ENCODE data around the gene INSIG2. TPM values are rescaled to one million over a fixed set of nuclear protein-coding genes. Genes with fewer than 3 reads are reported as not detected.
A peak's percentile ranks its signal among the peaks of the same experiment; 100 is the strongest.

INSIG2 gene
- total RNA-seq, 8 experiments from 2014 or later = 5.0 to 28.9 (median 15.2) TPM

DNA sequence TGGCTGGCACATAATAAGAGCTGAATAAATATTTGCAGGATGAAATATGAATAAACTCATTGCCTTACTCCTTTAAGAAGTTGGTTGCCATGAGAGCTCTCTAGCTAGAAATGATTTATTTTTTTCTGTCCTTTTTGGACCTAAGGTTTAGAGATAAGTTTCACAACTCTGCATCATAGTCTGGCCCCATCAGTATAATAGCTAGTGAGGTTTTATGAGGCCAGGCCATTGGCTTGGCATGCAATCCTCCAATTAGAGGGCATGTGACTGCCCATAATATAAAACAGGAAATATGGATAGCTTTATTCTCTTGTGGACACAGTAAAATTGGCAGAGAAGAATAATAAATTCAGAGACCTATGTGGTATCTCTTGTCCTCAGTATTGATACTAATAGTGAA is 26.2 kb upstream of the INSIG2 start:
- Histone ChIP-seq H3K4me3 (no peak overlapping the region), H3K4me1 (replicated peaks in 1 of 2) (peaks cover 6 to 25% of the 10 kb centered on the region in 2 donors), H3K27ac (no peak overlapping the region)
- in situ Hi-C loops (cut with MboI; ENCODE audit: low pct_unique_long_range_greater_than_20kb in 2 of 9, low sequenced_read_pairs in 9 of 9, unreplicated experiment in 9 of 9) = no loop called here
- no peak for ATAC-seq (replicated peaks in 6 of 8)

DNA sequence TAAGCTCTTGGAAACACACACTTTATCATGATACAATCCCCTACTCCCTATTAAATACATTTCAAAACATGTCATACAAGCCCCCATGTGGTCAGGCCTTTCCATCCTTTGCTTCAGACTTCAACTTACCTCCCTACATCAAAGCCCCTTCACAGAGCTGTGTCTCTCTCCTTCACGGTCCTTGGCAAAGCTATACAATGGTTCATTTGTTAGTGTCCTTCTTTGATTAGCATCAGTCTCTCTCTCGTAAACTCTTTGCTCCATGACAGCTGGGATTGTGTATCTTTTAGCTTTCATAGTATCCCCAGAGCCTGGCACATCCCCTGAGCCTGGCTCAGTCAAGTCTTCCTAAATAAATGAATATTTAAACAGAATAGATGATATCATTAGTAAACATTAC is 25.6 kb upstream of the INSIG2 start:
- ATAC-seq (replicated peaks in 6 of 8) = no peak
- 0 to 61% (median 39%) methylated on average over 1 to 2 of the region's 2 CpGs; no CpG with 5 or more reads in 3 of the 10 experiments for WGBS, 10 experiments

DNA sequence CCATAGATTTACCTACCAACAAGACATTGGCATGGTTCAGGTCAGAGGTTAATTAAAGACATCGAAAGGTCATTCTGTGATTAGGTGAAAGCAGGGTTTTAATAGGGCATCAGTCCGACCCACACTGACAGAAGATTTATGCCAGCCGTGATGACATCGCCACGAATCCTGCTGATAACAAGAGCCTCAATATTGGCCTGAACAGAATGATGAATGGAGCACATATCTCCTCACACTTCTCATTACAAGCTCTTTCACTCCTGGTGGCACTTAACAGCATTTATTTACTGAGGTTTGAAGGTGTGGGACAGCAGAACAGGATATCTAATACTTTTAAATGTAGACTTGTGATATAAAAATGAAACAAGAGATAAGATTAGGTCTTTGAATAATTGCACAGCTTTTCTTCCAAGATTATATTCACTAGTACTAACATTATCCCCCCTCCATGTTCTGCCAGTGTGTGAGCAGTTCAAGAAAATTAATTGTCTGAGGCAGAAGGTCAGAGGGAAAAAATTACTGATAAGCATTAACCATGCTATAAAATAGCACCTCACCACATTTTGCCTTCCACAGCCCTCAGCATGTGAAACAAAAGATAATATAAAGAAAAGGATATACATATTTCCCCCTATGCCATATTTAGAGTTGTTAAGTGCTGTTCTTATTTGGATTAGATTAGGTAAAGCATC is 23.1 kb upstream of the INSIG2 start:
- in situ Hi-C loops (cut with MboI; ENCODE audit: low pct_unique_long_range_greater_than_20kb in 2 of 9, low sequenced_read_pairs in 9 of 9, unreplicated experiment in 9 of 9) = no loop called here
- Histone ChIP-seq H3K4me1 (replicated peaks in 1 of 2) (peaks cover 6 to 25% of the 10 kb centered on the region in 2 donors), H3K4me3 (no peak overlapping the region)

More for the DNA sequence above, 25.6 kb upstream of the INSIG2 start:
- Histone ChIP-seq H3K4me3 (no peak overlapping the region), H3K4me1 (replicated peaks in 1 of 2) (peaks cover 6 to 25% of the 10 kb centered on the region in 2 donors), H3K27ac (no peak overlapping the region)
- in situ Hi-C loops (cut with MboI; ENCODE audit: low pct_unique_long_range_greater_than_20kb in 2 of 9, low sequenced_read_pairs in 9 of 9, unreplicated experiment in 9 of 9) = no loop called here

DNA sequence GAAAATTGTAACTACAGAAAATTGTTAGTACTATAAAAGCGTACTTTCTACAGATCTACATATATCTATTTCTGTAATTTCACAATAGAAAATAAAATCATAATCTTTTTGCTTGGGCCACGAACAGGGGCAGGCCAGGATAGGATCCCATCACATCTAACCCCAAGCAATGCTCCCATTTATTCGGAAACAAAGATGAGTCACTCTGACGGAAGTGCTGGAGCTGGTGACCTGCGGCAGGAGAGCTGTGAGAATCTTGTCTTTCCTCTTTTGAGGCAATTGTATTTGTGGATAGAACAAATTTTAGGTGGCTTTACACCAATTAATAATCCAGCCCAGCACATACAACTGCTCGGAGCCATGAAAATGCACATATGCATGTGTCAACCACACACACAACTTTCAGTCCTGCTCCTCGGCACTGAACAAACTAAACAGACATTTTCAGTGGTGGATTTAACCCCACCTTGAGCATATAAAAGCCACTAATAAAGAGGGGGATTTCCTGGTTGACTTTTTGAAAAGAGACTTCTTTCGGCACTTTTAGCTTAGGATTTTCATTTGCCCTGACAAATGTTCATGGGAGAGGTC is 22.3 kb upstream of the INSIG2 start:
- Histone ChIP-seq H3K4me3 (no peak overlapping the region), H3K4me1 (replicated peaks in 1 of 2) (peaks cover 6 to 25% of the 10 kb centered on the region in 2 donors), H3K27ac (no peak overlapping the region)
- ATAC-seq (replicated peaks in 6 of 8) = peak in 4 of 8 experiments; percentile 25 to 96 (median 90)
- in situ Hi-C loops (cut with MboI; ENCODE audit: low pct_unique_long_range_greater_than_20kb in 2 of 9, low sequenced_read_pairs in 9 of 9, unreplicated experiment in 9 of 9) = no loop called here
- WGBS, 10 experiments = 0 to 100% (median 73%) methylated on average over 1 to 6 of the region's 8 CpGs

More for the DNA sequence above, 23.1 kb upstream of the INSIG2 start:
- ATAC-seq (replicated peaks in 6 of 8) = peak in 5 of 8 experiments; percentile 48 to 78 (median 62)
- no peak overlapping the region for H3K27ac ChIP-seq
- 37 to 80% (median 64%) methylated on average over 1 to 5 of the region's 5 CpGs; no CpG with 5 or more reads in 2 of the 10 experiments for WGBS, 10 experiments

DNA sequence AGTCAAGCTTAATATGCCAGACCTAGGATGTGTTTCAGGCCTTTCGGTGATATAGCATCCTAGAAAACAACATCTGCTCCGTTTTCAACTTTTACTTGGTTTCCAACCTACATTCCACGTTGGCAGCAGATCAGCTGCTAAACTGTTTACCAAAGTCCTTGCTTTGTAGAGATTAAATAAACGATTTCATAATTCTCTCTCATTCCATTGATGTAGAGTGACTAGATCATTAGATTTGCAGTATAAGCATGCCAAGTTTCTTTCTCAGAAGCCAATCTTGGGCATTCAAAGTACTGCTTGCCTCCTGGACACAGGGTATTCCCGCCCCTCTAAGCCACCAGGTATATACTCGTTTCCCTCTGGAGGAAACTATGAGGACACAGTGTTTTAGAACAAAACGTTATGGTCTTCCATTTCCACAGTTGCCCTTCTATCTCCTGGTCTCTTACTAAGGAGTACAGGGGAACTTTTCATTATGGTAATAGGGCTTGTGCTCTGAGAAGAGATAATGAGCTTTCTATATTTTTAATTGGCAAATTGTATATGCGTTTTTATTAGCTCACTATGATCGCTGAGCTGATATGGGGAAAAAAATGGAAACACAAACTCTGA is 10.5 kb upstream of the INSIG2 start:
- ATAC-seq (replicated peaks in 6 of 8) = no peak
- 30 to 100% (median 81%) methylated on average over 2 to 8 of the region's 9 CpGs for WGBS, 10 experiments

DNA sequence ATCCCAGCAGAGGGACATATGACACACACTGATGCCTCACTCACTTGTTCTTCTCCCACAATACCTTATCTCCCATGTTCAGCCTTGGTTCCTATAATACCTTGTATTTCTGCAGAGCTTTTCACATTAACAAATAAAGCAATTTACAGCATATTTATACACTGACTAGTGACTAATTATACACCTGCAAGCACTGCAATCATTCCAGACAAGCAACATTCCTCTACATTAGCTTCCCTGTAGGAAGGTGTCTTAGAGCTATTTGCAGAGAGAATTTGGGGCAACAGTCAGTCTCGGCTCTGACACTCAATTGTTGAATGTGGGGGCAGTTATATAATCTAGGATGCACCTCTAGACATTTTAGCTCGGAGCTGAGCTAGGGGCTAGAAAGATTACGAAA is 9.5 kb upstream of the INSIG2 start:
- no peak overlapping the region for H3K27ac ChIP-seq
- WGBS, 10 experiments = 0 to 100% (median 40%) methylated on average over 1 of the region's 3 CpGs; no CpG with 5 or more reads in 3 of the 10 experiments
- no peak overlapping the region for H3K4me3 ChIP-seq
- in situ Hi-C loops (cut with MboI; ENCODE audit: low pct_unique_long_range_greater_than_20kb in 2 of 9, low sequenced_read_pairs in 9 of 9, unreplicated experiment in 9 of 9) = no loop called here
- peaks cover 0 to 8% of the 10 kb centered on the region in 2 donors for H3K4me1 ChIP-seq (replicated peaks in 1 of 2)
- no peak for ATAC-seq (replicated peaks in 6 of 8)

More for the DNA sequence above, 10.5 kb upstream of the INSIG2 start:
- in situ Hi-C loops (cut with MboI; ENCODE audit: low pct_unique_long_range_greater_than_20kb in 2 of 9, low sequenced_read_pairs in 9 of 9, unreplicated experiment in 9 of 9) = no loop called here
- H3K4me3 ChIP-seq = no peak overlapping the region
- no peak overlapping the region for H3K27ac ChIP-seq
- H3K4me1 ChIP-seq (replicated peaks in 1 of 2) = peaks cover 0 to 12% of the 10 kb centered on the region in 2 donors

DNA sequence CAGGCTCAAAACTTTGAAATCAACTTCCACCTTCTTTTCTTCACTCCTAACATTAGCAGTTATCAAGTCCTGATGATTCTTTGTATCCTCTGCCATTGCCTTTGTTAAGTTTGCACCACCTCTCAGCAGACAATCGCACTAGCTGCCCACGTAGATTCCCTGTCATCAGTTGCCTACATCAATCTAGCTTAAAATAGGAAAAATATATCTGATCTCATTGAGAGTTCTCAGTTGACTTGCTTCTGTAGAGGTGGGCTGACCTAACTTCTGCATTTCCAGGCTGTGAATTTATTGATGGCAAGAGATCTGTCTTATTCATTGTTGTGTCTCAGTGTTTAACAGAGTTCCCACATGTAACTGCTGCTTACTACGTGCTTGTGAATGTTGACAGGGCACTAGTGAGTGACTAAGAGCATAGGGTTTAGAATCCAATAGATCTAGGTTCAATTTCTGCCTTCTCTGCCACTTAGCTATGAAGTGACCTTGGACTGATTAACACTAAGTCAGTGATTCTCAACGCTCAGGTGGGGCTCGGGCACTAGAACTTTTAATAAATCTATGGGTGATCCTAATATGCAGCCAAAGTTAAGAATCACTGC is 3.7 kb upstream of the INSIG2 start:
- in situ Hi-C loops (cut with MboI; ENCODE audit: low pct_unique_long_range_greater_than_20kb in 2 of 9, low sequenced_read_pairs in 9 of 9, unreplicated experiment in 9 of 9) = no loop called here
- no peak overlapping the region for H3K4me3 ChIP-seq
- ATAC-seq (replicated peaks in 6 of 8) = no peak
- WGBS, 10 experiments = 75 to 100% (median 85%) methylated on average over 1 to 5 of the region's 5 CpGs; no CpG with 5 or more reads in 1 of the 10 experiments
- no peak overlapping the region for H3K27ac ChIP-seq
- peaks cover 3 to 7% of the 10 kb centered on the region in 2 donors for H3K4me1 ChIP-seq (replicated peaks in 1 of 2)

DNA sequence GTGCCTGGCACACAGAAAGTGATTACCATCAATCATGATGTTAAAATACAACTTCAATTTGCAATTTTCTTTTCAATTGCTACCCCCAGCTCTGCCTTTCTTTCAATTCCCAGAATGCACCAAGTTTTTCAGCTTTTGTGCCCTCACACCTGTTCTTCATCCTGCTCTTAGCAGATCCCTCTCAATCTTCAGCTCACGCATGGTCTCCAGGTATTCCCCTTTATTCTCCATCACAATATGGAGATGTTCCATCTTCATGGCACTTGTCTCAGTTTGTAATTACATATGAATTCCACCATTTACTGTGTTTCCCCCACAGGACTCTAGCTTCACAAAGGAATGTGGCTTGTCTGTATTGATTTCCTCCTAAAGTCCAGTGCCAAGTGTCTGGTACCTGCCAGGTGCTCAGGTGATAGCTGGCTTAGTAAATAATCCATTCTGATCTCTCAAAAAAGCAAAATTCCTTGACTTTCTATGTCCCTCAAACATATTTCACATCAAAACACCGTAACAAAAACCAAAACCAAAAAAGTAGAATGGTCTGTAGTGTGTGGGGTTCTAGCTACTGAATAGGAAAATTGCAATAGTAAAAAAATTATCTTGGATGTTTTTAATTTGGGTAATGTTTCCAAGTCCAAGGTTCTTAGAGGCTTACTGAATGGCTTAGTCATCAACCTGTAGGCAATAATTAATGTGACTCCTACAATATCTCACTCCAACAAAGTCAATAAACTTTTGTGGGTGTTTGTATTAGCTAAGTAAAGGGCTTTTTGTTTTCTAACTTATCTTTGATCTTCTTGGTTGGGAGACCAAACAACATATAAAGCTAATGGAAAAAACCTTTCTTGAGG is 2.9 kb upstream of the INSIG2 start:
- Histone ChIP-seq H3K27ac (no peak overlapping the region), H3K4me1 (replicated peaks in 1 of 2) (peaks cover 7% of the 10 kb centered on the region in 2 donors), H3K4me3 (no peak overlapping the region)
- in situ Hi-C loops (cut with MboI; ENCODE audit: low pct_unique_long_range_greater_than_20kb in 2 of 9, low sequenced_read_pairs in 9 of 9, unreplicated experiment in 9 of 9) = no loop called here
- no peak for ATAC-seq (replicated peaks in 6 of 8)
- WGBS, 10 experiments = 17 to 100% (median 85%) methylated on average over 1 to 2 of the region's 2 CpGs

DNA sequence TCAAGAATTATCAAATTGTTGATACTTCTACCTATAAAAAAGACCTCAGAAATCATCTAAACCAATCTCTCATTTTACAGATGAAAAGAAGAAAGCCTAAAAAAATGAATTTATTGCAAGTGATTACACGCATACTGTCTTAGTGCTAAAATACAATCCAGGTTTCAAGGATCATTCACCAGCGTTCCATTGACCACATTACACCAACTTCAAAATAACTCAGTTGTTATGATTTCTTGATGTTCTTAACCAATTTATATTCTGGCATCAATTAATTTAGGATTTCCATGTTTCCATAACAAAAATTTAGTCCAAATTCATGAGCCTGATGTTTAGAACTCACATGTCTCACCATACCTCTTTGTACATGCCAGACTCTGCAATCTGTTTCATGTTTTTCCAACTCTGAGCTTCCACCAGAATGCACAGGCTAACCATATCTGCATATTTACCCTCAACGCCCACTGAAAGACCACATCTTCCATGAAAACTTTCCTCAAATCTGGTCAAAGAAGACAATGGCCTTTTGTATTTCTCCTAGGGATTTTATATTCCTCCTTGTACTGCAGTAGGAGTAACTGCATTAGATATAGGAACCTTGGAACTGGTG is 2.1 kb upstream of the INSIG2 start:
- 68 to 100% (median 97%) methylated on average over 1 to 3 of the region's 3 CpGs; no CpG with 5 or more reads in 1 of the 10 experiments for WGBS, 10 experiments
- no peak for ATAC-seq (replicated peaks in 6 of 8)

DNA sequence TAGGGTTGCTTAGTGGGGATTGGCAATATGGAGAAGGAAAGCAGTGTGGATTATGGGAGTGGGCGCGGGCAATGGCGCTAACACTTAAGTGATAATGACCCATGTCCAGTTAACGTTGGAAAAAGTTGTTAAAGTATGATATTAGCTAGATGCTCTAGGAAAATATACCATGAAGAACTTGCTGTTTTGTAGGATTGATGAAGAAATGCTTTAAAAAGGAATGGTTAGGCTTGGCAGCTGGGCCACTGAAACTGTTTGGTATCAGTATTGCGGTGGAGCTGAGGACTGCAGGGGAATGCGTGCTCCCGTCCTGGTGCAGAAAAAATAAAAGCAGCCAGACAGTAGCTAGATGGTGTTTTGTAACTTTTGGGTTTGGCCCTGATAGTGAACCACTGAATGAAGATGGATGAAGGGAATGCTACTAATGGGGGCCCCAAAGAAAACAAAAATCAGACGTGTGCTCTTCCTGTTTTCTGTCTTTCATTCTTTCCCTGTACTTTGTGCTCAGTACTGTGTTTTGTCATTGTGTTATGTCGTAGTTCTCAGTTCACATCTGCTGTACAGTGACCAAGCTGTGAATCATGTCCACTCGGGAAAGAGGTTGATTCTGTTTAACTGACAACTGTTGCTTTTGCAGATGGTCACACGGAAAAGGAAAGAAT is 999 bp downstream of the INSIG2 start:
- 0 to 16% (median 4%) methylated on average over 2 to 11 of the region's 11 CpGs; no CpG with 5 or more reads in 1 of the 10 experiments for WGBS, 10 experiments
- Histone ChIP-seq H3K27ac (peak overlapping the region; percentile 60 to 92), H3K4me3 (peak overlapping the region; percentile 73 to 83 (median 80)), H3K4me1 (replicated peaks in 1 of 2) (peaks cover 15 to 19% of the 10 kb centered on the region in 2 donors)
- in situ Hi-C loops (cut with MboI; ENCODE audit: low pct_unique_long_range_greater_than_20kb in 2 of 9, low sequenced_read_pairs in 9 of 9, unreplicated experiment in 9 of 9) = no loop called here
- peak in 3 of 8 experiments; percentile 22 to 46 (median 36) for ATAC-seq (replicated peaks in 6 of 8)

More for the DNA sequence above, 2.1 kb upstream of the INSIG2 start:
- in situ Hi-C loops (cut with MboI; ENCODE audit: low pct_unique_long_range_greater_than_20kb in 2 of 9, low sequenced_read_pairs in 9 of 9, unreplicated experiment in 9 of 9) = no loop called here
- no peak overlapping the region for H3K27ac ChIP-seq
- no peak overlapping the region for H3K4me3 ChIP-seq
- peaks cover 12 to 15% of the 10 kb centered on the region in 2 donors for H3K4me1 ChIP-seq (replicated peaks in 1 of 2)

DNA sequence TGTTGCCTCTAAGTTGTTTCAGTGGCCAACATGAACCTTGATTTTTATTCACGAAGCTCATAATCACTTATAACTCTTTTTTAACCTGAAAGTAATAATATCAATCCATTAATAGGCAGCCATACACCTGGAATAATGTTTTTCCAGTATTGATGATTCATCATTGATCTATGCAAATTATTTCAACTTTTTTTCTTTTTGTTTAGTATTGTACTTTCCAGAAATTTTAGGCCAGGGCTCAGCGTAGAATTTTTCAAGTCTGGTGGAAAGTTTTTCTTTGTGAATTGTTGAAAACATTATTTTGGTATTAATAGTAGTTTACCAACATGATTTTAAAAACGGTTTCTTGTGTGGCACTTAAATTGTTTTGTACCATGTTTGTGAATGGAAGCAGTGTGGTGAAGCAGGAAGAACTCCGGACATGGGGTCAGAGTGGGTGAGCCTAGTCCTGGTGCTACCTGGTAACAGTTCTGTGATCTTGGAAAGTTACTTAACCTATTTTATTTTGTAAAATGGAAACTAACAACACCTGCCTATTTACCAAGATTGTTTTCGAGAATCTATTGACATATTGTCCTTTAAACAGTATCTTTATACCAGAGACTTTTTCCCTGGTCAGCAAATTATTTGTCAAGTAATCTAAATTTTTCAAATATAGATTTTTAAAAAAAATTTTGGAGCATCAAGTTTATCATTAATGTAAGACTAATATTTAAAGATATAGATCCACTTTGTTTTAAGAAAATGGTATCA is 2.3 kb downstream of the INSIG2 start:
- peaks cover 19 to 22% of the 10 kb centered on the region in 2 donors for H3K4me1 ChIP-seq (replicated peaks in 1 of 2)
- no peak overlapping the region for H3K27ac ChIP-seq
- H3K4me3 ChIP-seq = peak overlapping the region in 4 of 5 donors; percentile 73 to 83 (median 80)
- in situ Hi-C loops (cut with MboI; ENCODE audit: low pct_unique_long_range_greater_than_20kb in 2 of 9, low sequenced_read_pairs in 9 of 9, unreplicated experiment in 9 of 9) = no loop called here
- no peak for ATAC-seq (replicated peaks in 6 of 8)
- WGBS, 10 experiments = 53 to 100% (median 75%) methylated on average over 2 to 5 of the region's 5 CpGs
